GM12878 (cell line): ENCODE measurements around the gene KPNA1. TPM values are rescaled to one million over a fixed set of nuclear protein-coding genes. Genes with fewer than 3 reads are reported as not detected.

Source experiments
- ATAC-seq: fragments of 200-7000 bp; cut with Tn5 transposase; 3 replicates; pipeline ENCODE4 v1.9.1; 2020; ENCODE audit warnings: mild to moderate bottlenecking, moderate library complexity
- BruUV-seq: library from RNA; stranded (reverse); fragments of 400-500 nt; replicated peaks from 2 replicates; lab custom pipeline; 2021; lab: Mats Ljungman, UMichigan
- CTCF ChIA-PET: fragments of 300-600 bp; sonication (Branson Sonifier 250); formaldehyde crosslinking; extraction: SDS; loops from one replicate; lab custom pipeline; 2021; ENCODE audit warnings: inconsistent platforms; lab: Yijun Ruan, JAX
- POLR2A ChIA-PET: fragments of 350-600 bp; formaldehyde crosslinking; extraction: SDS; loops from one replicate; lab custom pipeline; 2021; ENCODE audit warnings: inconsistent platforms; lab: Charles Lee
- RAD21 ChIA-PET: fragments of 300-600 bp; sonication (Branson Sonifier 250); formaldehyde crosslinking; loops from one replicate; lab custom pipeline; 2023; ENCODE audit warnings: antibody characterized with exemption; ENCODE audit not compliant: unreplicated experiment; lab: Charles Lee
- SMC1A ChIA-PET: fragments of 300-600 bp; sonication (Branson Sonifier 250); formaldehyde crosslinking; loops from one replicate; lab custom pipeline; 2023; ENCODE audit not compliant: unreplicated experiment, uncharacterized antibody; lab: Charles Lee
- DNase-seq: peaks from one replicate; pipeline ENCODE4 v3.0.0-alpha.2; 2011; ENCODE audit warnings: low read depth, low spot score
- FAIRE-seq: peaks from 3 replicates; lab custom pipeline; 2011; peaks lifted over from hg19 to GRCh38; lab: Jason Lieb, UNC
- H2AFZ ChIP-seq: 2 replicates; pipeline ENCODE4 v1.6.0; 2011; ENCODE audit warnings: low read depth, low read length, control low read depth; ENCODE audit not compliant: control insufficient read depth
- H3K27ac ChIP-seq: 2 replicates; pipeline ENCODE4 v1.5.1; 2011; ENCODE audit warnings: control low read depth; ENCODE audit not compliant: control insufficient read depth, insufficient read depth
- H3K27me3 ChIP-seq, 2 experiments: replicated peaks in 1 of 2; 2 replicates each; pipeline versions ENCODE4 v1.6.0 to v1.6.1; 2011; ENCODE audit warnings: low read length in 1 of 2; ENCODE audit not compliant: control insufficient read depth in 2 of 2, insufficient read depth in 2 of 2
- H3K36me3 ChIP-seq, 2 experiments: 2 replicates each; pipeline ENCODE4 v1.5.1; 2011; ENCODE audit warnings: low read length in 1 of 2; ENCODE audit not compliant: control insufficient read depth in 2 of 2, insufficient read depth in 2 of 2
- H3K4me1 ChIP-seq: 2 replicates; pipeline ENCODE4 v1.6.1; 2011; ENCODE audit warnings: mild to moderate bottlenecking, low read length, moderate library complexity, mixed read lengths; ENCODE audit not compliant: control insufficient read depth, insufficient read depth
- H3K4me2 ChIP-seq: 2 replicates; pipeline ENCODE4 v1.6.0; 2011; ENCODE audit warnings: control low read depth; ENCODE audit not compliant: control insufficient read depth, insufficient read depth
- H3K4me3 ChIP-seq: fragments of 200-600 bp; sonication (generic); 2 replicates; pipeline ENCODE4 v1.5.1; 2016
- H3K79me2 ChIP-seq: 2 replicates; pipeline ENCODE4 v1.6.0; 2011; ENCODE audit warnings: low read length; ENCODE audit not compliant: control insufficient read depth, insufficient read depth
- H3K9ac ChIP-seq: 2 replicates; pipeline ENCODE4 v1.8.0; 2011; ENCODE audit warnings: low read length, control low read depth, mixed read lengths; ENCODE audit not compliant: control insufficient read depth, insufficient read depth
- H3K9me3 ChIP-seq: replicated peaks from 3 replicates; pipeline ENCODE4 v1.5.1; 2011; ENCODE audit warnings: mild to moderate bottlenecking, low read length; ENCODE audit not compliant: control insufficient read depth, insufficient read depth
- H4K20me1 ChIP-seq: 2 replicates; pipeline ENCODE4 v1.6.0; 2011; ENCODE audit not compliant: control insufficient read depth, insufficient read depth
- CTCF ChIP-seq, 3 experiments: IDR thresholded peaks in 2 of 3; conservative IDR thresholded peaks in 1 of 3; 2 replicates each; pipeline ENCODE4 v1.5.1; 2011; ENCODE audit warnings: low read depth in 3 of 3, low read length in 3 of 3, mild to moderate bottlenecking in 3 of 3, control low read depth in 2 of 3, moderate library complexity in 2 of 3, inconsistent platforms in 1 of 3, mixed read lengths in 1 of 3; ENCODE audit not compliant: control insufficient read depth in 2 of 3, insufficient read depth in 1 of 3; ENCODE audit errors: extremely low read depth in 1 of 3
- DPF2 ChIP-seq: fragments of 450-650 bp; IDR thresholded peaks from 2 replicates; pipeline ENCODE4 v1.6.1; 2017; ENCODE audit warnings: mild to moderate bottlenecking
- GATAD2B ChIP-seq: fragments of 450-650 bp; conservative IDR thresholded peaks from 2 replicates; pipeline ENCODE4 v1.6.1; 2017; ENCODE audit warnings: low read depth, mild to moderate bottlenecking, moderate library complexity
- LARP7 ChIP-seq: fragments of 450-650 bp; IDR thresholded peaks from 2 replicates; pipeline ENCODE4 v1.6.1; 2017; ENCODE audit warnings: mild to moderate bottlenecking
- NR2F1 ChIP-seq: fragments of 450-650 bp; conservative IDR thresholded peaks from 2 replicates; pipeline ENCODE4 v1.6.1; 2017; ENCODE audit warnings: mild to moderate bottlenecking
- POLR2AphosphoS5 ChIP-seq: IDR thresholded peaks from 2 replicates; pipeline ENCODE4 v1.6.1; 2011; ENCODE audit warnings: mild to moderate bottlenecking, low read length, inconsistent platforms
- RUNX3 ChIP-seq: IDR thresholded peaks from 2 replicates; pipeline ENCODE4 v1.6.1; 2012; ENCODE audit warnings: low read length, inconsistent platforms
- WGBS: methylation state at CpG from one replicate; pipeline ENCODE4 v1.1.6; 2016; ENCODE audit warnings: low lambda C conversion rate; ENCODE audit not compliant: insufficient replicate concordance, insufficient coverage; ENCODE audit errors: missing lambda C conversion rate; 5-methylcytosine and 5-hydroxymethylcytosine counted together
- in situ Hi-C: fragments of 300-500 bp; cut with MboI; formaldehyde crosslinking; loops from 9 replicates; pipeline ENCODE4 v1.14.3; 2018; ENCODE audit warnings: mixed read lengths
- intact Hi-C: fragments of 100-400 bp; cut with micrococcal nuclease; formaldehyde crosslinking; loops from one replicate; pipeline ENCODE4 v1.14.2; 2022; ENCODE audit not compliant: unreplicated experiment
- polyA plus RNA-seq, 11 experiments: library from polyadenylated mRNA; depleted of rRNA in 4 of 11; unstranded in 6 of 11; stranded (reverse) in 5 of 11; fragments of >200 nt; fragmentation: Nextera tagmentation in 4 of 11; fragmentation: Illumina TruSeq in 1 of 11; extraction: Ambion mirVana in 4 of 11; extraction: Trizol in 1 of 11; gene quantifications; 1 replicate in 1 of 11; 2 replicates in 10 of 11; pipeline versions ENCODE4 v1.2.1 to v1.2.3, GENCODE V29; 2011 to 2016; ENCODE audit warnings: inconsistent platforms in 2 of 11, missing spikeins in 2 of 11, low read depth in 1 of 11
- total RNA-seq, 4 experiments: library from RNA; depleted of rRNA in 3 of 4; stranded (reverse); fragments of >200 nt in 3 of 4; fragmentation: Illumina TruSeq in 1 of 4; extraction: Trizol in 1 of 4; gene quantifications; 2 replicates each; pipeline versions ENCODE4 v1.2.1 to v1.2.3, GENCODE V29; 2013 to 2021

KPNA1 gene
- total and polyA plus RNA-seq, 10 of the 15 experiments (the other 5 are each of a cell fraction or from before 2014, with no cell fraction given): 8.5 to 52.7 (median 41.0) TPM

GRCh38 chr3:122506450-122506849 is 8.3 kb downstream of the KPNA1 start:
- ChIA-PET CTCF (interaction anchor here (0.6 to 1.6 kb wide), 5 partner anchors 36 to 175 kb away, joined by 3 to 4 read pairs (median 3); partner anchors contain the start of gene FAM162A), POLR2A (interaction anchor here (1.4 kb wide), 1 partner anchor 10 kb away, joined by 5 read pairs; no protein-coding TSS in a partner anchor)
- in situ Hi-C loops: no loop called here

More at GRCh38 chr3:122506450-122506849, 8.3 kb downstream of the KPNA1 start:
- Histone ChIP-seq H4K20me1 (no peaks in the 10 kb centered on the region), H3K36me3 (no peaks in the 10 kb centered on the region), H3K9ac (no peak overlapping the region), H3K79me2 (peaks cover 95% of the 10 kb centered on the region), H3K9me3 (peaks cover 4% of the 10 kb centered on the region; the same call in 2 of the 3 replicates), H3K4me2 (no peak overlapping the region), H3K27ac (no peak overlapping the region), H3K4me3 (no peak overlapping the region), H3K27me3 (no peaks in the 10 kb centered on the region), H3K4me1 (peaks cover 6% of the 10 kb centered on the region; the same call in 1 of the 2 replicates), H2AFZ (no peak overlapping the region)
- FAIRE-seq: no peak
- RAD21 ChIA-PET: interaction anchor here (0.5 to 1.9 kb wide), 4 partner anchors 9 to 113 kb away, joined by 3 to 6 read pairs (median 4); partner anchors contain the start of gene KPNA1
- ATAC-seq: no peak
- intact Hi-C loops: no loop called here
- SMC1A ChIA-PET: interaction anchor here (0.5 to 6.8 kb wide), 8 partner anchors 10 to 408 kb away, joined by 3 to 59 read pairs (median 3); no protein-coding TSS in a partner anchor
- WGBS: 100% methylated on average over 1 of the region's 1 CpG
- BruUV-seq: no TSS peak
- TF ChIP-seq CTCF (IDR thresholded peaks at IDR 0.05 in 2 of 3, conservative IDR thresholded peaks at IDR 0.05 in 1 of 3; ENCODE audit: control insufficient read depth in 2 of 3, extremely low read depth in 1 of 3, insufficient read depth in 1 of 3, low read depth in 3 of 3, low read length in 3 of 3) (no peak), RUNX3 (no peak), LARP7 (no peak), DPF2 (no peak), GATAD2B (no peak), NR2F1 (no peak), POLR2AphosphoS5 (no peak)
- no peak for DNase-seq
